ENCODE measurements around the gene LRRTM2.
"Not testable (repeated sequence)": the region's sequence is repeated elsewhere in the genome, so short reads cannot be mapped to it uniquely, and the experiment has no call there.

LRRTM2 gene

DNA sequence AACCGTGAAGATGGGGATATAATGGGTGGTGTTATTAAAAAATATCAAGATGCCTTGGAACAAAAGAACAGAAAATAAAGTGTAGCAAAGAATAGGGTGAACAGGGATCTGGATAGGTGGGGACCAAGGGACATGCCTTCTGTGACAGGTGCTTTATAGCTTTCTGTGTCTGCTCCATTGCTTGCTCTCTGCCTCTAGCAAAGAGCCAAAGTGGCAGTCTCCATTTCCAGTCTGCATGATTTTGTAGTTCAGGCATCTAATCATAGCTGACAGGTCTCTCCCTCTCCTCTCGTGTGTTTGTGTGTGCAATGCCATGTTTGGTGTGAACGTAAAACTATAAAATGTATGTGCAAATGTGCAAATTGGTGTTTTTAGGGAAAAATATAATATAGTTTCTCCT is 35.0 kb downstream of the LRRTM2 start:
- H3K27ac ChIP-seq: no peak overlapping the region
- TF ChIP-seq, protein P1, sequence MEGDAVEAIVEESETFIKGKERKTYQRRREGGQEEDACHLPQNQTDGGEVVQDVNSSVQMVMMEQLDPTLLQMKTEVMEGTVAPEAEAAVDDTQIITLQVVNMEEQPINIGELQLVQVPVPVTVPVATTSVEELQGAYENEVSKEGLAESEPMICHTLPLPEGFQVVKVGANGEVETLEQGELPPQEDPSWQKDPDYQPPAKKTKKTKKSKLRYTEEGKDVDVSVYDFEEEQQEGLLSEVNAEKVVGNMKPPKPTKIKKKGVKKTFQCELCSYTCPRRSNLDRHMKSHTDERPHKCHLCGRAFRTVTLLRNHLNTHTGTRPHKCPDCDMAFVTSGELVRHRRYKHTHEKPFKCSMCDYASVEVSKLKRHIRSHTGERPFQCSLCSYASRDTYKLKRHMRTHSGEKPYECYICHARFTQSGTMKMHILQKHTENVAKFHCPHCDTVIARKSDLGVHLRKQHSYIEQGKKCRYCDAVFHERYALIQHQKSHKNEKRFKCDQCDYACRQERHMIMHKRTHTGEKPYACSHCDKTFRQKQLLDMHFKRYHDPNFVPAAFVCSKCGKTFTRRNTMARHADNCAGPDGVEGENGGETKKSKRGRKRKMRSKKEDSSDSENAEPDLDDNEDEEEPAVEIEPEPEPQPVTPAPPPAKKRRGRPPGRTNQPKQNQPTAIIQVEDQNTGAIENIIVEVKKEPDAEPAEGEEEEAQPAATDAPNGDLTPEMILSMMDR (conservative IDR thresholded peaks at IDR 0.05): no peak

DNA sequence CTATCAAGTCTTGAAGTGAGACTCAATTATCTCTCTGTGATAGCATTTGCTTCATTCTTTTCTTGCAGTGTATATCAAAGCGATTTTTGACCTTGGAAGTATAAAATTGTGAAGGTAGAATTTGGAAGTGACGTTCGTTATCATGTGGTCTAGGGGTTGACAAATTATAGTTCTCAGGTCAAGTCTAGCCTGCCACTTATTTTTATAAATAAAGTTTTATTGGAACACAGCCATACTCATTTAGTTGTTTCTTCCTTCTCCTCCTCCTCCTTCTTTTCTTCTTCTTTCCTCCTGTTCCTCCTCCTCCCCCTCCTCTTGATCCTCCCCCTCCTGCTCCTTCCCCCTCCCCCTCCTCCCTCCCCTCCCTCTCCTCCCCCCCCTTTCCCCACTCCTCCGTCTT is 38.0 kb downstream of the LRRTM2 start:
- TF ChIP-seq, protein P1 (conservative IDR thresholded peaks at IDR 0.05): no peak
- H3K27ac ChIP-seq: no peak overlapping the region

DNA sequence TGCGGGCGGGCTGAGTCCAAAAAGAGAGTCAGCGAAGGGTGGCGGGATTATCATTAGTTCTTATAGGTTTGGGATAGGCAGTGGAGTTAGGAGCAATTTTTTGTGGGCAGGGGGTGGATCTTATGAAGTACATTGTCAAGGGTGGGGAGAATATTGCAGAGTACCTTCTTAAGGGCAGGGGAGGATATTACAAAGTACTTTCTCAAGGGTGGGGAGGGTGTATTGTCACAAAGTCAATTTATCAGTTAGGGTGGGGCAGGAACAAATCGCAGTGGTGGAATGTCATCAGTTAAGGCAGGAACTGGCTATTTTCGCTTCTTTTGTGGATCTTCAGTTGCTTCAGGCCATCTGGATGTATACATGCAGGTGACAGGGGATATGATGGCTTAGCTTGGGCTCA is 40.3 kb downstream of the LRRTM2 start:
- not testable (repeated sequence) for H3K27ac ChIP-seq

DNA sequence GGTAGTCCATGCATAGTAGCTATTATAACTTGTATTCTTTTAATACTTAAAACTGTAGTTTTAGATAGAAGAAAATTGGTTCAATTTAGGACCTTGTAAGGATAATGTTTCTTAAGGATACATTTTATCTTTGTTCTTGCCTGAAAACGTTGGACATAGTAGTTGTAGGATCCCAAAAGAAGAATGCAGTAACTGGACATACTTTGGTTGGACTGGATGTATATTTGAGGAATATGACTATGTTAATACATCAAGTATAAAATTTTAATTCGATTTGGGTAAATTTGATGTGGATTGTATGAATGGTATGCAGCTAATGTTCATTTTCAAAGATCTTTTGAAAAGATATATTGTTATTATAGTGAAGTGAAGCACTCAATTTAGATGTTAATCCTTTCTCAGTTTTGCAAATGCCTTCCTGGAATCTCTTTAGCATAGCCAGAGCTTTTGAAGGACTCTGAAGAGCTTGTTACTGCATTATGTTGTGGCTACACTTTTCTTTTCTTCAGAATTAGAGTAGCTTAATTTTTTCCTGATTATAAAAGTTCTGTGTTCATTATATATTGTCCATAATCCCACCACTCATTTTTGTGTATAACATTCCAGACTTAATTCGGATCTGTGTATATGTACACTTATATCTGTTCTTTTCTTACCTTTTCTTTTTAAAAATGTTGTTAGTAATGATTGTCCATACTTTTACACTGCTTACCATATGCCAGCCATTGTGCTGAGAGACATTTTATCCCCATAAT is 41.2 kb downstream of the LRRTM2 start:
- TF ChIP-seq, protein P1 (conservative IDR thresholded peaks at IDR 0.05): no peak
- H3K27ac ChIP-seq: no peak overlapping the region

DNA sequence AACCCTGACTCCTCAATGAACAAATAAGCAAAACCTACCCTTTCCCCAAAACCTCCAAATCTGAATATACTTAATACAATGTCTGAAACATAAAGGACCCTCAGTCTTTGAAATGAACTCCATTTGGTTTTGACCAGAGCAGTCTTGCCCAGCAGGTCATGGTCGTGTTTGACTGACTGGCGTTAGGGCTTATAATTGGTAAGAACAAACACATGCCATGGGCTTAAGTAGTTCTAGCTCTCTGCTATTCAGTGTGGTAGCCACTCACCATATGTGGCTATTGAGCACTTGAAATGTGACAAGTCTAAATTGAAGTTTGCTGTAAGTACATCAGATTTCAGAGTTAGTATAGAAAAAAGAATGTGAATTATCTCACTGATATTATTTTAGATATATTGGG is 42.1 kb downstream of the LRRTM2 start:
- H3K27ac ChIP-seq: no peak overlapping the region
- TF ChIP-seq, protein P1 (conservative IDR thresholded peaks at IDR 0.05): no peak

DNA sequence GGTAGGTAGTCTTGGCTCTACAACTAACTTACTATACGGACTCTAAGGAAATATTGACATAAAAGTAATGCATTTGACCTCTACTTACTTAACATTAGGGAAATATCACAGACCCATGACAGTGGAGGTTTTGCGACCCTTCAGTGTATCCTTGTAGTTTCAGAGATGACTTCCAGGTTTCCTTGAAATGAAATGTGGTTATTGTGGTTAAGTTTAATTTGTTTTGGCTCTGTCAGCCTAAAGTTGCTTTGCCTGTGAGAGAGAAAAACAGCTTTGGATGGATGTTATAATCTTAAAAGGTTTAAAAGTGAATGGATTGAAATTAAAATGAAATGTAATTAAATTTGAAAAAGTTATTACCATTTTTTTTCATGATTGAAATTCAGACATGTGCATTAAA is 42.9 kb downstream of the LRRTM2 start:
- H3K27ac ChIP-seq: no peak overlapping the region
- TF ChIP-seq, protein P1 (conservative IDR thresholded peaks at IDR 0.05): no peak

DNA sequence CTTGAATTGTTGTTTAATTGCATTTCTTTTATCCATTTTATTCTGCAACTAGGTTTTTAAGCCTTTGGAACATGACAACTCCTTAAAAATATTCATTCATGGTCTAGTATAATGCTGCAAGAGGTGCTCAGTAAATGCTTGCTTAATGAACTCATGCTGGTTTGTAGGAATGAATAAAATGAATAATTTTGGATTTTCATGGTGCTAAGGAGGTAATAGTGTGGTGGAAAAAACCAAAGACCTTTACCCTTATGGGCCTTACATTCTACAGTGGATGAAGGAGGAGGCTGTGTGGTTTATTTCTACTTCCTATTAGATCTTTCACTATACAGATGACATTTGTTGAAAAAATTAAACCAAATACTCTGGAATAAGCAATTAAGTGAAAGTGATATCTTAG is 43.4 kb downstream of the LRRTM2 start:
- no peak overlapping the region for H3K27ac ChIP-seq
- TF ChIP-seq, protein P1 (conservative IDR thresholded peaks at IDR 0.05): no peak

DNA sequence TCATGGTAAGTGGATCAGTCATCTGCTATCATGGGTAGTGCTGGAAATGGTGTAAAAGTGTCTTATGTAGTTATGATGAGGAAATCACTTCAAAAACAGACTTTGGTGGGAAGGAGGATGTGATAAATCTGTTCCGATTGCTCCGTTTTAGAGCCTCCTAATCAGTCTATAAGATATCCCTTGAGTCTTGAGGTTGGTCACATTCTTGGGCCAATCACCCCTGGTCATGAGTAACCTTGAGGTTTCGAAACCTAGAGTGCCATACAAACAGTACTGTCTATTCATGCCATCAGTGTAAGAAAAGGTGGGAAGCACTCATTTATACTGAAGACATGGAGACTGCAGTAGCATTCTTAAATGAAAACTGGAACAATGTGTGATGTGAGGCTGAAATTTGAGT is 45.8 kb downstream of the LRRTM2 start:
- TF ChIP-seq, protein P1 (conservative IDR thresholded peaks at IDR 0.05): no peak

More for the DNA sequence above, 45.8 kb downstream of the LRRTM2 start:
- H3K27ac ChIP-seq: no peak overlapping the region
